Measurements from ENCODE around the gene ABCC2.

DNA sequence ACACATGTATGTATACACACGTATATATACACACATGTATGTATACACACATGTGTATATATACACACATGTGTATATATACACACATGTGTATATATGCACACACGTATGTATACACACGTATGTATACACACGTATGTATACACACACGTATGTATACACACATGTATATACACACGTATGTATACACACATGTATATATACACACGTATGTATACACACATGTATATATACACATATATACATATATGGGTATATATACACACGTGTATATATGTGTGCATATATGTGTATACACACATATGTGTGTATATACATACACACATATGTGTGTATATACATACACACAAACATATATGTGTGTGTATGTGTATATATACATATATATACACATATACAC is 31.7 kb downstream of the ABCC2 start:
- TF ChIP-seq, protein P1, sequence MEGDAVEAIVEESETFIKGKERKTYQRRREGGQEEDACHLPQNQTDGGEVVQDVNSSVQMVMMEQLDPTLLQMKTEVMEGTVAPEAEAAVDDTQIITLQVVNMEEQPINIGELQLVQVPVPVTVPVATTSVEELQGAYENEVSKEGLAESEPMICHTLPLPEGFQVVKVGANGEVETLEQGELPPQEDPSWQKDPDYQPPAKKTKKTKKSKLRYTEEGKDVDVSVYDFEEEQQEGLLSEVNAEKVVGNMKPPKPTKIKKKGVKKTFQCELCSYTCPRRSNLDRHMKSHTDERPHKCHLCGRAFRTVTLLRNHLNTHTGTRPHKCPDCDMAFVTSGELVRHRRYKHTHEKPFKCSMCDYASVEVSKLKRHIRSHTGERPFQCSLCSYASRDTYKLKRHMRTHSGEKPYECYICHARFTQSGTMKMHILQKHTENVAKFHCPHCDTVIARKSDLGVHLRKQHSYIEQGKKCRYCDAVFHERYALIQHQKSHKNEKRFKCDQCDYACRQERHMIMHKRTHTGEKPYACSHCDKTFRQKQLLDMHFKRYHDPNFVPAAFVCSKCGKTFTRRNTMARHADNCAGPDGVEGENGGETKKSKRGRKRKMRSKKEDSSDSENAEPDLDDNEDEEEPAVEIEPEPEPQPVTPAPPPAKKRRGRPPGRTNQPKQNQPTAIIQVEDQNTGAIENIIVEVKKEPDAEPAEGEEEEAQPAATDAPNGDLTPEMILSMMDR (IDR thresholded peaks at IDR 0.05): no peak
- no peak for TF ChIP-seq POLR2A (IDR thresholded peaks at IDR 0.05)

Measured in body of pancreas (tissue), 4 donors.